Spleen (tissue), 7 donors: ENCODE results near the gene CLCN7.

Experiments used
- POLR2A ChIP-seq, 3 donors: fragments of 450-650 bp; IDR thresholded peaks; one replicate each; pipeline ENCODE4 v1.5.1; 2017; ENCODE audit warnings: antibody characterized with exemption in 3 of 3, mild to moderate bottlenecking in 1 of 3
- TF ChIP-seq, protein P1 (sequence below), 11 experiments: fragments of 200-600 bp in 7 of 11; fragments of 450-650 bp in 4 of 11; sonication (generic) in 4 of 11; IDR thresholded peaks in 8 of 11; conservative IDR thresholded peaks in 3 of 11; 1 replicate in 7 of 11; 2 replicates in 4 of 11; pipeline versions ENCODE4 v1.4.0 to v1.8.0; 2016 to 2021; ENCODE audit warnings: antibody characterized with exemption in 11 of 11, inconsistent platforms in 4 of 11, mild to moderate bottlenecking in 1 of 11
- donor health status: DM: no; HTN: no; CAD: no; lungs with moderate emphysema.
- donor health status: DM: no; HTN: no; CAD: no.
- donor health status: DM: no; HTN: no; CAD: no.

DNA sequence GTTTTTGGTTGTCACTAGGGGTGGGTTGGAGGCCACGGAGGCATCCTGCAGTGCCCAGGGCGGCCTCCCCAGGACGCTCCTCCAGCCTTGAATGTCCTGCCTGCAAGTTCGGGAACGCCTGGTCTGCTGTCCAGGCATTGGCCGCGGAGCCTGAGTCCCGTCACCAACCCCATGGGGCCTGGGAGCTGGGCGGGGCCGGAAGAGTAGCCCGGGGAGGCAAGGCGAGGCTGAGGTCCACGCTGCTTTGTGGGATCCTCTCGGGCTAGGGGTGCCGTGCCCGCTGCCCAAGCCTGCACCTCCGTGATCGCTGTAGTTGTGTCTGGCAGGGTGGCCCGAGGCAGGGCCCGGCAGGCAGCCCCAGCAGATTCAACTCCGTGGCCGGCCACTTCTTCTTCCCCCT is 31.1 kb upstream of the CLCN7 start:
- no peak for TF ChIP-seq POLR2A (IDR thresholded peaks at IDR 0.05)
- TF ChIP-seq, protein P1, sequence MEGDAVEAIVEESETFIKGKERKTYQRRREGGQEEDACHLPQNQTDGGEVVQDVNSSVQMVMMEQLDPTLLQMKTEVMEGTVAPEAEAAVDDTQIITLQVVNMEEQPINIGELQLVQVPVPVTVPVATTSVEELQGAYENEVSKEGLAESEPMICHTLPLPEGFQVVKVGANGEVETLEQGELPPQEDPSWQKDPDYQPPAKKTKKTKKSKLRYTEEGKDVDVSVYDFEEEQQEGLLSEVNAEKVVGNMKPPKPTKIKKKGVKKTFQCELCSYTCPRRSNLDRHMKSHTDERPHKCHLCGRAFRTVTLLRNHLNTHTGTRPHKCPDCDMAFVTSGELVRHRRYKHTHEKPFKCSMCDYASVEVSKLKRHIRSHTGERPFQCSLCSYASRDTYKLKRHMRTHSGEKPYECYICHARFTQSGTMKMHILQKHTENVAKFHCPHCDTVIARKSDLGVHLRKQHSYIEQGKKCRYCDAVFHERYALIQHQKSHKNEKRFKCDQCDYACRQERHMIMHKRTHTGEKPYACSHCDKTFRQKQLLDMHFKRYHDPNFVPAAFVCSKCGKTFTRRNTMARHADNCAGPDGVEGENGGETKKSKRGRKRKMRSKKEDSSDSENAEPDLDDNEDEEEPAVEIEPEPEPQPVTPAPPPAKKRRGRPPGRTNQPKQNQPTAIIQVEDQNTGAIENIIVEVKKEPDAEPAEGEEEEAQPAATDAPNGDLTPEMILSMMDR (IDR thresholded peaks at IDR 0.05 in 8 of 11, conservative IDR thresholded peaks at IDR 0.05 in 3 of 11) = no peak
